IPS DF 6.9 (cell line): Measurements from ENCODE around the gene APAF1.

Source experiments
- DNase-seq: peaks from one replicate; pipeline ENCODE4 v3.0.0-alpha.2; 2013; ENCODE audit warnings: low read depth, low spot score
- H3K27ac ChIP-seq: one replicate; pipeline ENCODE4 v1.5.1; 2013; ENCODE audit warnings: low read length, control low read depth
- H3K27me3 ChIP-seq: 2 replicates; pipeline ENCODE4 v1.6.1; 2013; ENCODE audit warnings: mild to moderate bottlenecking, low read length; ENCODE audit not compliant: control insufficient read depth, insufficient read depth
- H3K36me3 ChIP-seq: 2 replicates; pipeline ENCODE4 v1.6.1; 2013; ENCODE audit warnings: low read length; ENCODE audit not compliant: control insufficient read depth, insufficient read depth
- H3K4me1 ChIP-seq: 2 replicates; pipeline ENCODE4 v1.6.1; 2013; ENCODE audit warnings: low read length; ENCODE audit not compliant: control insufficient read depth, insufficient read depth
- H3K4me3 ChIP-seq: 2 replicates; pipeline ENCODE4 v1.5.1; 2013; ENCODE audit warnings: mild to moderate bottlenecking, low read length
- H3K9me3 ChIP-seq: 2 replicates; pipeline ENCODE4 v1.6.1; 2013; ENCODE audit warnings: low read length, inconsistent platforms; ENCODE audit not compliant: control insufficient read depth, insufficient read depth
- WGBS: extraction: QIAGEN DNeasy Blood & Tissue Kit; methylation state at CpG from one replicate; pipeline ENCODE4 v1.1.7; 2013; ENCODE audit warnings: mixed read lengths, missing lambda C conversion rate; ENCODE audit not compliant: insufficient read length, insufficient coverage; 5-methylcytosine and 5-hydroxymethylcytosine counted together

The APAF1 gene

GRCh38 chr12:98671459-98671858, 26.4 kb downstream of the APAF1 start:
- WGBS, result no CpG with 5 or more reads among the region's 7 CpGs
- Histone ChIP-seq H3K4me3 (no peak overlapping the region), H3K9me3 (no peaks in the 10 kb centered on the region), H3K36me3 (no peaks in the 10 kb centered on the region), H3K4me1 (no peaks in the 10 kb centered on the region), H3K27me3 (no peaks in the 10 kb centered on the region), H3K27ac (no peak overlapping the region)
- DNase-seq, result no peak

- Histone ChIP-seq H3K27ac (no peak overlapping the region), H3K27me3 (no peaks in the 10 kb centered on the region), H3K4me3 (no peak overlapping the region), H3K36me3 (no peaks in the 10 kb centered on the region), H3K9me3 (no peaks in the 10 kb centered on the region), H3K4me1 (no peaks in the 10 kb centered on the region)
- no peak for DNase-seq
These were observed 29.8 kb downstream of the APAF1 start for GRCh38 chr12:98674841-98675240.

GRCh38 chr12:98678236-98678945, 33.3 kb downstream of the APAF1 start:
- H3K9me3 ChIP-seq, result no peaks in the 10 kb centered on the region
- no CpG with 5 or more reads among the region's 15 CpGs for WGBS
- H3K27ac ChIP-seq, result no peak overlapping the region
- no peaks in the 10 kb centered on the region for H3K4me1 ChIP-seq
- H3K36me3 ChIP-seq, result no peaks in the 10 kb centered on the region
- no peak for DNase-seq
- H3K27me3 ChIP-seq, result no peaks in the 10 kb centered on the region
- H3K4me3 ChIP-seq, result no peak overlapping the region

- H3K36me3 ChIP-seq, result no peaks in the 10 kb centered on the region
- no CpG with 5 or more reads among the region's 7 CpGs for WGBS
- no peak for DNase-seq
- H3K4me3 ChIP-seq, result no peak overlapping the region
- H3K9me3 ChIP-seq, result no peaks in the 10 kb centered on the region
- no peaks in the 10 kb centered on the region for H3K4me1 ChIP-seq
- no peak overlapping the region for H3K27ac ChIP-seq
- H3K27me3 ChIP-seq, result no peaks in the 10 kb centered on the region
These were observed 34.0 kb downstream of the APAF1 start for GRCh38 chr12:98678946-98679610.

GRCh38 chr12:98679611-98680005, 34.5 kb downstream of the APAF1 start:
- no peak for DNase-seq
- Histone ChIP-seq H3K4me3 (no peak overlapping the region), H3K9me3 (no peaks in the 10 kb centered on the region), H3K27me3 (no peaks in the 10 kb centered on the region), H3K36me3 (no peaks in the 10 kb centered on the region), H3K27ac (no peak overlapping the region), H3K4me1 (no peaks in the 10 kb centered on the region)
- WGBS, result no CpG with 5 or more reads among the region's 15 CpGs

GRCh38 chr12:98684199-98684598, 39.1 kb downstream of the APAF1 start:
- Histone ChIP-seq H3K27me3 (no peaks in the 10 kb centered on the region), H3K27ac (no peak overlapping the region), H3K9me3 (no peaks in the 10 kb centered on the region), H3K36me3 (no peaks in the 10 kb centered on the region), H3K4me1 (no peaks in the 10 kb centered on the region), H3K4me3 (no peak overlapping the region)
- WGBS, result 100% methylated on average over 1 of the region's 2 CpGs
- no peak for DNase-seq

- Histone ChIP-seq H3K27me3 (no peaks in the 10 kb centered on the region), H3K9me3 (no peaks in the 10 kb centered on the region), H3K4me1 (no peaks in the 10 kb centered on the region), H3K4me3 (no peak overlapping the region), H3K27ac (no peak overlapping the region), H3K36me3 (no peaks in the 10 kb centered on the region)
- WGBS, result no CpG with 5 or more reads among the region's 2 CpGs
- no peak for DNase-seq
These were observed 41.5 kb downstream of the APAF1 start for GRCh38 chr12:98686603-98687002.

- Histone ChIP-seq H3K36me3 (no peaks in the 10 kb centered on the region), H3K9me3 (no peaks in the 10 kb centered on the region), H3K27me3 (no peaks in the 10 kb centered on the region), H3K27ac (no peak overlapping the region), H3K4me3 (no peak overlapping the region), H3K4me1 (no peaks in the 10 kb centered on the region)
- no peak for DNase-seq
These were observed 46.3 kb downstream of the APAF1 start for GRCh38 chr12:98691351-98691750.

GRCh38 chr12:98696036-98696646, 51.1 kb downstream of the APAF1 start:
- Histone ChIP-seq H3K4me3 (no peak overlapping the region), H3K9me3 (no peaks in the 10 kb centered on the region), H3K4me1 (no peaks in the 10 kb centered on the region), H3K36me3 (no peaks in the 10 kb centered on the region), H3K27me3 (no peaks in the 10 kb centered on the region), H3K27ac (no peak overlapping the region)
- DNase-seq, result peak; percentile 31
- WGBS, result no CpG with 5 or more reads among the region's 8 CpGs

- no peak overlapping the region for H3K4me3 ChIP-seq
- no peaks in the 10 kb centered on the region for H3K27me3 ChIP-seq
- no peaks in the 10 kb centered on the region for H3K9me3 ChIP-seq
- no peaks in the 10 kb centered on the region for H3K4me1 ChIP-seq
- no peak overlapping the region for H3K27ac ChIP-seq
- DNase-seq, result no peak
- WGBS, result no CpG with 5 or more reads among the region's 2 CpGs
- H3K36me3 ChIP-seq, result no peaks in the 10 kb centered on the region
These were observed 52.1 kb downstream of the APAF1 start for GRCh38 chr12:98697209-98697608.
